HG03280 (cell line): Measurements from ENCODE around the gene GRAMD2B.
"Not testable (repeated sequence)": the region's sequence is repeated elsewhere in the genome, so short reads cannot be mapped to it uniquely, and the experiment has no call there.

Source experiments
- ATAC-seq: cut with Tn5 transposase; IDR thresholded peaks from one replicate; pipeline ENCODE4 v1.9.1; 2021; ENCODE audit warnings: mild to moderate bottlenecking, moderate library complexity; ENCODE audit not compliant: unreplicated experiment

GRAMD2B gene

DNA sequence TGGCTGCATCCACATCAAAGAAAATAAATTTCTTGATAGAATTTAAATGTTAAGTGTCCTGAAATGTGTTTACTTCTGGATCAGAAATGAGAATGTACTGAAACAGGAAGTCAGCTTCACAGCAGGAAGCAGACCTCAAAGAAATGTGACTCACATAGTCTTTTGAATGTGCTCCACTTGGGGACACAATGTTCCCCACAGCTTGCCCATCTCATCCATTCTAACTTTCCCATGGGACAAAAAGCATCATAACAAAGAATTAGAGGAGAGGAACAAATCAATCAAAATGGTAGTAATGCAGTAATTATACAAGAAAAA lies 85.7 kb downstream of the GRAMD2B start:
- no peak for ATAC-seq

DNA sequence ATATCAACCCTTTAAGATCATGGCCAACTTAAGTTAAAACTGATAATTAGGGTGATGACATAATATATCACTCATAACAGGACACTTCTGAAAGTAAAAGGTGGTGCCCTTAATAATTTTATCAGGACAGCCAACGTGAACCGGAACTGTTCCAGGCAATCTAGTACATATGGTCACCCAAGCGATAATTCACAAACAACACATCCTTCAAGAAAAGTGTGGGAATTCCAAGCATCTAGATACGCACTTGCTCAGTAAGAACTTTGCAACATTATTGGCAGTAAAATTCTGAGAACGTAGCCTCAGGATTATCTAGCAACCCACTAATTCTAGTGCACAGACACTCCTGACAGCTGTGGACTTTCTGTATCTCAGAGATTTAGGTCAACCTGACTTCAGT lies 86.1 kb downstream of the GRAMD2B start:
- no peak for ATAC-seq

DNA sequence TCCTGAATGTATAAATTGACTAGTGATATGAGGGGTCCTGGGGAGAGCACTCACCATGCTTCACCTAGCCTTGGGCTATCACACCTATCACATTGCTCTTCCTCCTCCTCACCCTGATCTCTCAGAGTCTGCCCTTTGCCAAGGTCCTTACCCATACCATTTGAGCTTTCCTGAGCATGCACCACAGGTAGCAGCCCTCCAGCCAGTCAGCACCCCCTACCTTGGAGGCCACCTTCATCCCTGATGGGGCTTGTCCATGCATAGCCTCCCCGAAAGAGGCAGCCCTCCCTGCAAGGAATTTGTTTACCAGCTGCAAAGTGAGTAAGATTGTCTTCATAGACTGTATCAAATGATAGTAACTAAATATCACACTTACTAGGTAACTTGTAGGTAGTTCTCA lies 88.8 kb downstream of the GRAMD2B start:
- ATAC-seq = no peak

DNA sequence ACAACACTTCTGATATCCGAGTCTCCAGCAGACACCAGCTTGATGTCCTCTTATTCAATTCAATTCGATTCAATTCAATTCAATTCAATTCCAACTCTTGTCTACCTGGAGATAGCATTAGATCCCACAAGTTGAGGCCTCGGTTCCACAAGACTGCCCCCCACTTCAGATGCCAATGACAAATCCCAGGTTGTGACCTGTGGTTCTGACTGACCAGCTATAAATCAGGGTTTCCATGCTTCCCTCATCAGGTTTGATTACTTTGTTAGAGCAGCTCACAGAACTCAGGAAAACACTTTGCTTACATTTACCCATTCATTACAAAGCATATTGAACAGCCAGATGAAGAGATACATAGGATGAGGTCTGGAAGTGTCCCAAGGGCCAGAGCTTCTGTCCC lies 89.2 kb downstream of the GRAMD2B start:
- no peak for ATAC-seq

DNA sequence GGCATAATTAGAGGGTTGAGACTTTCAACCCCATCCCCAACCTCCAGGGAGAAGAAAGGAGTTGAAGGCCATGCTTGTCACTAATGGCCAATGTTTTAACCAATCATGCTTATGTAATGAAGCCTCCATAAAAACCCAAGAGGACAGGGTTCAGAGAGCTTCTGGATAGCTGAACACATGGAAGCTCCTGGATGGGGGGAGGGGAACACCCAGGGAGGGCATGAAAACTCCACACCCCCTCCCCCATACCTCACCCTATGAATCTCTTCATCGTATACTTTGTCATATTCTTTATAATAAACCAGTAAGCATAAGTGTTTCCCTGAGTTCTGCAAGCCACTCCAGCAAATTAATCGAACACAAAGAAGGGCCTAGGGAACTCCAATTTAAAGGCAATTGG lies 90.1 kb downstream of the GRAMD2B start:
- ATAC-seq = no peak

DNA sequence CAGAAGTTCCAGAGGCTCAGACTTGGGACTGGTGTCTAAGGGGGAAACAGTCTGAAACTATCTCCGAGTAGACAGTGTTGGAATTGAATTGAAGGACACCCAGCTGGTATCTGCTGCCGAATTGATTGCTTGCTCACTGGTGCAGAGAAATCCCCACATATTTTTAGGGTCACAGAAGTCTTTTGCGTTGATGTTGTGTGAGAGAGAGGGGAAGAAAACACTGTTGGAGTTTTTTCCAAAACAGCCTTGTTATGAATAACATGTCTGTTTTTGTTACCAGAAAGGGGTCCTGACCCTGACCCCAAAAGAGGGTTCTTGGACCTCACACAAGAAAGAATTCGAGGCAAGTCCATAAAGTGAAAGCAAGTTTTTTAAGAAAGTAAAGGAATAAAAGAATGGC lies 90.5 kb downstream of the GRAMD2B start:
- ATAC-seq = no peak

DNA sequence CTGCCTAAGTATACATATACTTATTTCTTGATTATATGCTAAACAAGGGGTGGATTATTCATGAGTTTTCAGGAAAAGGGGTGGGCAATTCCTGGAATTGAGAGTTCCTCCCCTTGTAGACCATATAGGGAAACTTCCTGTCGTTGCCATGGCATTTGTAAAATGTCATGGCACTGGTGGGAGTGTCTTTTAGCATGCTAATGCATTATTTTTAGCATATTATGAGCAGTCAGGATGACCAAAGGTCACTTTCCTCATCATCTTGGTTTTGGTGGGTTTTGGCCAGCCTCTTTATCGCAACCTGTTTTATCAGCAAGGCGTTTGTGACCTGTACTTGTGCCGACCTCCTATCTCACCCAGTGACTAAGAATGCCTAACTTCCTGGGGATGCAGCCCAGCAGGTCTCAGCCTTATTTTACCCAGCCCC lies 90.9 kb downstream of the GRAMD2B start:
- no peak for ATAC-seq

DNA sequence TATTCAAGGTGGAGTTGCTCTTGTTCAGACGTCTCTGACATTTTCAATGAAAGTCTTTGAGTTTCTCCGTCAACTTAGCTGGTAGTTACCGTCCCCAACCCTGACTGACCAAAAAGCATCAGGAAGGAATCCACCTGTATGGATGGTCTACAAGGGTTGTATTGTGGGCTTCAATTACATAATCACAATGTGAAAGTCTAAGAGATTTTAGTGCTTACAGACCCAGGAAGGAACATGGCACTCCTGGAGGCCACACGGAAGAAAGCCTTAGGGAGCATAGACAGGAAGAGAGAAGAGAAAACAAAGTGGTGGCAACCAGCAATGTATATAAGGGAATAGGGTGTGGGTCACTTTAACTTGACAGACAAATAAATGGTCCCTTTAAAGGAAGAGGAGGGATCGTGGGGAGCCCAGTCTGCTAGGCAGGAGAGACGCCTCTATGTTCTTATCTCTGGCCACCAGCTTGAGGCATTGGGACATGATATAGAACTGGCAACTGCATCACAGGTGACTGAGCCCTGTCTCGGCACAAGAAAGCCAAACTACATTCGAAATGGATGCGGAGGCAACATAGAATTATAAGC lies 91.4 kb downstream of the GRAMD2B start:
- no peak for ATAC-seq

DNA sequence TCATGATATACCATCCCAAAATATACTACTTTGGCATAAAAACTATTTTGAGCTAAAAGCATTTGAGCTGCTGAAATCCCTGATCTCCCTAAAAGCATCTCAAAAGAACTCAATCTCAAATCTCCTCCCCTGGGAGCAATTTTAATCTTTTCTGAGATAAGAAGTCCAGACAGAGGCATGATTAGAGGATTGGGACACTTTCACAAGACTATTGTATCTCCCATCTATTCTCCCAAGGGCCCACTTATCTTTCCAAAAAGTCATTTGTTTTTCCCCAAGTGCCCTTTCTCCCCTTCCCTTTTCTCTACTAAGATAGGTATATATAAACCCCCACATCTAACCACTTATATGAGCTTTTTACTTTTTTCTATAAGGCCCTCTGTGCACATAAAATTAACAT lies 92.1 kb downstream of the GRAMD2B start:
- ATAC-seq = no peak

DNA sequence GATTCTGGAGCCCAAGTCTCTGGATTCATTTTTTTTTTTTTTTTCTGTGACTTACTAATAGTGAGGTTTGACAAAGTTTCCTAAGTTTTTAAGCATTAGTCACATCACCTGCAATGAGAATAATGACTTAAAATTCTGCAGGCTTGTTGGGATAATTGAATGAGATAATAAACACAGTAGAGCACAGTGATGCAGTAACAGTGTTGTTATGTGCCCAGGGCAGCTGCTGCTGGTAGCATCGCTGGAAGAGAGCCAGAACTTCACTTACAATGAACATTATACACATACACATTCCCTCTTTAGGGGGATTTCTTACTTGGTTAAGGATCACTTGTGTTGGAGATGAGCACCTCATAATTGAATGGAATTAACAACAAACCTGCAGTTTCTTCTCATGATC lies 92.9 kb downstream of the GRAMD2B start:
- no peak for ATAC-seq

DNA sequence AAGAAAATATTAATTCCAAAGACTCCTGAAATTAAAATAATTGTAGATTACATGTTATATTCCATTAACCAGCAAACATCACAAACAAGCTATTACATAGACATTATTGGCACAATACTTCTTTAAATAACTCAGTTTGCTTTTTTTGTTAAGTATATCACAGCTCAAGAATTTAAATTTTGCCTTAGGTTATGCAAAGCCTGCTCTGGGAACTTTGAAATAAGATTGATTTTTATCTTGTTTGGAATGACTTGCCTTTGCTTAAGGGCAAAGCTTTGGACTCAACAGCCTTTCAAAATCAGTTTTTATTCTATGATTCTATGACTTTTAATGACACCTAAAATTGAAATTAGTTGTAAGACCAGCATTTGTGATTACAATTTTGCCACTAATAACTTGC lies 93.6 kb downstream of the GRAMD2B start:
- no peak for ATAC-seq

DNA sequence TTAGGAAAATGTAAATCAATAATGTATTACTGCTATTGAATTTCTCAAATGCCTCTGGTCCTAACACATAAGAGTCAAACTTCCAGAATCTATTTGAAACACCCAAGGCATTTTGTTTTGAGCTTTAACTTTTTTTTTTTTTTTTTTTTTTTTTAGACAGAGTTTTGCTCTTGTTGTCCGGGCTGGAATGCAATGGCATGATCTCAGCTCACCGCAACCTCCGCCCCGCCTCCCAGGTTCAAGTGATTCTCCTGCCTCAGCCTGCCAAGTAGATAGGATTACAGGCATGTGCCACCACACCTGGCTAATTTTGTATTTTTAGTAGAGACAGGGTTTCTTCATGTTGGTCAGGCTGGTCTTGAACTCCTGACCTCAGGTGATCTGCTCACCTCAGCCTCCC lies 96.0 kb downstream of the GRAMD2B start:
- ATAC-seq = not testable (repeated sequence)

DNA sequence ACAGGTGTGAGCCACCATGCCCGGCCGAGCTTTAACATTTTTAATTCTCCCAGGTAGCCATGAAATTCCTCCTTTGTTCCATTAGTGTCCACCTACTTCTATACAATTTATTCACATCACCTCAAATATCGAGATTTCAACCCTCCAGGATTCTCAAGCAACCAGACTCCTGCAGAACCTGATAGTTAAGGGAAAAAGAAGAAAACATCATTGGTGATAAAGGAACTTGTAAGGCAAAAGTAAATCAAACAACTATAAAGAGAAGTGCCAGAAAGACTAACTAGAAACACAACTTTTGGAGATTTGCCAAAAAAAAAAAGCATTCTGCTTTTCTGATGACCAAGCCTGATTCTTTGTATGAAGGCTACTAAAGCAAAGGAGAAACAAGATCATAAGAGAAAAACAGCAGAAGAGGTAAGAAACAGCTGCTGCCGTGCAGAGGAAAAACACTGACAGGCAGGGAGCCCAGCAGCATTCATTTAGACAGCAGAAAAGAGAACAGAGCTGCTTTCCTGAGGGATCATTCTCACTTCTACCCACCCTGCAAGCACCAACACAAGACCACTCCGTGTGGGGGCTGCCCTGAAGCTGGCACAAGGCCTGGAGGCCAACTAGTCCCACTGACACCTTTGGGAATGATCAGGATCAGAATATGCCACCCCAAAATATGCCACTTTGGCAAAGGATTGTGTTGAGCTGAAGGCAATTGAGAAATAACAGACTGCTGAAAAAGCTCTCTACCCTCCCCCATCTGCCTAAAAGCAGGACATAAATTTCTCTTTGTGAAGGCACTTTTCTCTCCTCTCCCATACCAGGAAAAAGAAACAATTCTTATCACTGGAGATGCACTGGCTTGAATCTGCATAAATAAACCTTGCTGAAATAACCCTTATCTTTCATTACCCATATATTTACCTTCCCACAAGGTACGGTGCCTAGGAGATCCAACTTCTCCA lies 96.7 kb downstream of the GRAMD2B start:
- no peak for ATAC-seq

DNA sequence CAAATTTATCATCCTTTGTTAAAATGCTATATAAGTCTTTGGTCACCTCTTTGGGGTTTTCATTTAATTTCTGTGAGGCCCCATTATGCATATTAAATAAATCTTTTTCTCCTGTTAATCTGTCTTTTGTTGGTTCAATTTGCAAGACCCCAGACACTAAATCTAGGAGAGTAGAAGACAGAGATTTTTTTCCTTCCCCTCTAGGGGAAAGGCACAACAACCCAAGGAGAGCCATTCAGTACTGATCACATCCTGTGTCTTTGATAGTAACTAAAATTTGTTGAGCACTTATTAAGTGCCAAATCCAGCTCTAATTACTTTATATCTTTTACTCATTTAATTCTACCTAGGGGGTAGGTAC lies 97.4 kb downstream of the GRAMD2B start:
- no peak for ATAC-seq

DNA sequence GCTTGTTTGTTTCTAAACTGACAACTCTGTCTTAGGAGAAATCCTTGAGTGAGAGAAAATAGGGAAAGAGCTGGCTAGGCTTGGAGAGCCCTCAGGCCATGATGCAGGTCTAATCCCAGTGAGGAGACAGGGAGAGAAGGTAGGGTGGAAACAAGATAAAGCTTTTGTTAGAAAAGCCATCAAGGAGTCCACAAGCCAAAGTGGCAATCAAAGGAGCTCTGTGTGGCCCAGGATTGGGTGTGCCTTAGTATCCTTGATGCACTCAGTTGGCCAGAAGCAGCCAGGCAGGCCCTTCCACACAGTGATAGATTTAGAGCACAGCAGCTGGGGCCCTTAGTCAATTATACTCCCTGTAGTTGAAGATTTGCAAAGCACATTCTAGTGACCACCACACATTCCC lies 97.9 kb downstream of the GRAMD2B start:
- no peak for ATAC-seq

DNA sequence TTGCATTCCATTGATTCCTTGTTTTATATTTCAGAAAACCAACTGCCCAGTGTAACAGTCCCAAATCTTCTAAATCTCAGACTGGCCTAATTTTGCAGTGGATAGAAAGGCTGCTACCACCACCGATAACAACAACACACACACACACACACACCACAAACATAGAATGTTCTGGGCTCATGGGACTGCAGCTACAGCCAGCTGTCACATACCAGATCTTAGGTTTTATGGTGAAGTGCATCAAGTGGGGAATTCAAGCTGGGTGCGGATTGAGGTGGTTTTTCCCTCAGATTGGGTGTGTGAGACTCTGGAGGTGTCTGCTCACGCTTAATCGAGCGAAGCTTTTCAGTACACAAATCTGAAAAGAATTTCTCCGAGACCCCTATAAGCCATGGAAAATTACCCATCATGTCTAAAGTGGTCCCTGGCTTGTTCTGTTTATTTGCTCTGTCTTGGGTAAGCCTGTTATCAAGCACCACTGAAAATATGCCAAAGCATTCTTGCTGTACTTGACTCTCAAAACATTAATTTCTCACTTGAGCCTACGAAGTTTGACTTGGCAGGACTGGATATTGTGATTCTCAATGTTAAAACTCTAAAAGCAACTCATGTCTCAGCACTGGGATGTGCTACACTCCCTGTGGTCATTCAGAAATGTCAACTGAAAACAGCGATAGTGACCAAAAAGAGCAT lies 100.8 kb downstream of the GRAMD2B start:
- no peak for ATAC-seq

DNA sequence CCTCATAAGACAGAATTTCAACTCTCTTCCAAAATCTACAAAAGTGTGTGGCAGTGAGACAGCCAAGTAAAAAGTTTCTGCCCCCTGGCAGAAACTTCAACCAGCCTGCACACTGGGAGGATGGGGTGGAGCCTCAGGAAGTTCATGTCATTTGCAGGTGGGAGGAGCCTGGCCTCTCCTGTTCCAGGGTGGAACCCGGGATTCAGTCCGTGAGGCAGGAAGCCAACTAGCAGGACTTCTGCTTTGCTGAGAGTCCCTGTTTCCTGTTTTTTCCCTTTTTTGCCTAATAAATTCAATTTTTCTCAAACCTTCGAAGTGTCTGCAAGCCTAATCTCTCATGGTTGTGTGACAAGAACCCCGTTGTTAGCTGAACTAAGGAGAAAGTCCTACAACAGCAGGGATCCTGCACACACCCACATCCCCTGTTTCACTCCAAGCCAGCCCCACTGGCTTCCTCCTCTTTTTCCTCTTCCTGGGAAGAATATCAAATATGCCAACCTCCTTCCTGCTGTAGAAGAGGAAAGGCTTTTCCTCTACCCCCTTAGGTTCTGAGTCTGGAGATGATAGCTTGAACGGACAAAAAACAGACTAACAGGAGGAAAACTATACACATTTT lies 102.5 kb downstream of the GRAMD2B start:
- ATAC-seq = no peak

DNA sequence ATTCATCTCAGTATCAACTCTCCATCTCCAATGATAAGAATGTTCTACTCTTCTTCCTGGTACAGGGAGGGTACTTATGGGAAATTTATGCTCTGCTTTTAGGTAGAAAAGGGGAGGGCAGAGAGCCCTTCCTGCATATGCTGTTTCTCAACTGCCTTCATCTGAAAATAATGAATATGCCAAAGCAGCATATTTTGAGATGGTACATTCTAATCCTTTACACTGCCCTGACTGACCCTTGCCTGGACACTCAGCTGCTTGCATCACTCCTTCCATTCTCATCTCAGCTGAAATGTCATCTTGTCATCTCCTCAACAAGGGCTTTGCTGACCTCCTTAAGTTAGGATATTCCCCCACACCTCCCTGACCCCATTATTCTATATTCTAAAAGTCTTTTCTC lies 103.3 kb downstream of the GRAMD2B start:
- no peak for ATAC-seq

DNA sequence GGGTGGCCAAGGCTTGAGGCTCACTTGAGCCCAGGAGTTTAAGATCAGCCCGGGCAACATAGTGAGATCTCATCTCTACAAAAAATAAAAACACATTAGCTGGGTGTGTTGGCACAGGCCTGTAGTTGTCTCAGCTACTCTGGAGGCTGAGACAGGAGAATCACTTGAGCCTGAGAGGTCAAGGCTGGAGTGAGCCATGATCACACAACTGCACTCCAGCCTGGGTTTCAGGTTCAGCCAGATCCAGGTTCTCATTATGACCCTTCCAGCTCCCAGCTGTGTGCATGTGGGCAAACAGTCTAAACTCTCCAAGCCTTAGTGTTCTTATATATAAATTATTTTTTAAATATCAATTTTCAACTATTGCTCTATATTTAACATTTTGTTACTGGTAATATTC lies 103.9 kb downstream of the GRAMD2B start:
- no peak for ATAC-seq

DNA sequence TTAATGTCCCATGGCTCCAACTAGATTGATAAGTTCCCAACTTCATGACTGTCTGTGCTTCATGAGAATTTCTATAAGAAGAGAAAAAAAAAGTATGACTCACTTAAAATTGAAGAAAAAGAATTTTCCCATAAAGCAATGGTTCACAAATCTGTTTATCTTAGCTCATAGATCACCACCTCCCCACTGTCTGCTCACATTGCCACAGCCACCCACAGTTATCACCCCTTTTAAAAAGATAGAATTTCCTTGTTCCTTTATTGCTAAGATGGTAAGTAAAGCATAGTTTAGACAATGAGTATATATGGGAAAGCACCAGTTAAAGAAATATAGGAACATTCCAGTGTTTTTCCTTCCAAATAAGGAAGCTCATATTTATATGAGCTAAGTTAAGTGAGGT lies 104.7 kb downstream of the GRAMD2B start:
- ATAC-seq = no peak

DNA sequence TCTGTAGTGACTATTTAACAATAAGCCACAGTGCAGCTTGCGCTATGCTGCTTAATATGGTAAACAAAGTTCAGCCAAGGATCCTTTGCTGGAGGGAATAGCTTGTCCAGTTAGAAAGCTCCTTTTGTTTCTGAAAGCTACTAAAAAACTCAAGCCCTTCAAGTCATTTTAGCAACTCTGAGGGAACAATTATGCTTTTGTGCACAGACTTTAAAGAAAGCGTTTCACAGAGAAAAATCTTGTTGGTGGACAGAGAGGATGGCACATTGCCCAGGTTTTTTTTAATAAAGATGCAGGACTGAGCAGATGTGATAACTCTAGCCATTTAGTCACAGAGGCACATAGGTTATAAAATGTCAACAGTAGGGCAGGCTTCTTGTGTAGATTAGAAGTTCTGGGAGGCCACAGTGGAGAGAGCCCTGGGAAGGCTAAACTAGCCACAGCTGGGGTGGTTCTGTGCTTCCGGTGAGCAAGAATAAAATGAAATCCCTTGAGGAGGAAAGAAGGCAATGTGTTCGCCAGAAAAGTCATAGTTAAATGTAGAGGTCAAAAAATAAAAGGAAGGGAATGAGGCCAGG lies 108.4 kb downstream of the GRAMD2B start:
- ATAC-seq = no peak
